Left ventricle myocardium inferior (tissue), 1 donor: ENCODE data around the gene SLC6A9. TPM values are rescaled to one million over a fixed set of nuclear protein-coding genes. Genes with fewer than 3 reads are reported as not detected.

Experiments
- DNase-seq: peaks from one replicate; pipeline ENCODE4 v3.0.0-alpha.2; 2020
- H3K27ac ChIP-seq: fragments of 200-600 bp; replicated peaks from 2 replicates; pipeline ENCODE4 v1.8.0; 2021
- H3K27me3 ChIP-seq: fragments of 200-600 bp; 2 replicates; pipeline ENCODE4 v1.8.0; 2021; ENCODE audit warnings: low read depth
- H3K36me3 ChIP-seq: fragments of 200-600 bp; 2 replicates; pipeline ENCODE4 v1.8.0; 2021
- H3K4me1 ChIP-seq: fragments of 200-600 bp; 2 replicates; pipeline ENCODE4 v1.8.0; 2021
- H3K4me3 ChIP-seq: fragments of 200-600 bp; 2 replicates; pipeline ENCODE4 v1.8.0; 2021; ENCODE audit warnings: mild to moderate bottlenecking, moderate library complexity
- H3K9me3 ChIP-seq: fragments of 200-600 bp; replicated peaks from 2 replicates; pipeline ENCODE4 v1.8.0; 2021
- intact Hi-C: fragments of 100-400 bp; cut with micrococcal nuclease; formaldehyde crosslinking; loops from one replicate; pipeline ENCODE4 v1.11.0; 2022
- total RNA-seq: library from RNA; stranded (reverse); fragmentation: NEBNext Ultra II Directional; extraction: Animal tissue kit (Norgen Biotek cat#: 25700); gene quantifications from one replicate; pipeline ENCODE4 v1.2.1, GENCODE V29; 2021
- TF ChIP-seq, protein P1 (sequence below): fragments of 200-600 bp; IDR thresholded peaks from 2 replicates; pipeline ENCODE4 v1.8.0; 2021; ENCODE audit warnings: antibody characterized with exemption, mild to moderate bottlenecking, borderline replicate concordance
- donor health status: DM: no; HTN: yes; CAD: no; lungs with severe emphysema.

SLC6A9 gene
- total RNA-seq, 1 donor from 2014 or later: 1.2 TPM

DNA sequence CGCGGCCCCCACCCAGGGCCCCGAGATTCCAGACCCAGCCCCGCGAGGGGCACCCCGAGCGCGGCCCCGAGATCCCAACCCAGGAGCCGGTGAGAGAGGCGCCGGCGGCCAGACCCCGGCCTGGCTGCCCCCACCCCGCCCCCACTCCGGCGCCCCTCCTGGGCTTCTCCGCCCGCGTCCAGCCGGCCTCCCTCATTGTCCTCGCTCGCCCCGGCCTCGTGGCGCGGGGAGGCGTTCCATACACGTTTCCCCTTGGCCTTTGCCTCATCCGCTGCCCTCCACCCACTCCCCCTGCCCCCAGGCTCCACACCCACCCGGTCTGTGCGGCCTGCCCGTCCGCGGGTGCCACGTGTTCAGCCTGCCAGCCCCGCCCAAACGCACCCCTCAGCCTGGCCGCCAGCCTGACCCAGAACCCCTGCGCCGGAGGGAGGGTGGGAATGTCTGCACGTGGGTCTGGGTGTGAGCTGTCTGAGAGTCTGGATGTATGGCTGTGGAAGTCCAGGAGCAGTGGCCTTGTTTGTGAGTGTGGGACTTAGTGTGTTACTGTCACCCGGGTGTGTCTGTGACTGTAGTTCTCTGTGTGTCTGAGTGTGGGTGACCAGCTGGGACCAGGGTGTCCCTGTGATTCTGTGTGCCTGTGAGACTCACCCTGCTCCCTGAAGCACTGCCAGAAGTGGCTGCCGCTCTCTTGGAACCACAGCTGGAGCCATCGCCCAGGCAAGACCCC lies 51.6 kb downstream of the SLC6A9 start:
- intact Hi-C loops: no loop called here
- Histone ChIP-seq H3K4me3 (peak overlapping the region; percentile 87), H3K36me3 (peaks cover 27% of the 10 kb centered on the region), H3K27me3 (no peaks in the 10 kb centered on the region), H3K4me1 (peaks cover 52% of the 10 kb centered on the region), H3K27ac (peak overlapping the region; percentile 73), H3K9me3 (no peaks in the 10 kb centered on the region)
- TF ChIP-seq, protein P1, sequence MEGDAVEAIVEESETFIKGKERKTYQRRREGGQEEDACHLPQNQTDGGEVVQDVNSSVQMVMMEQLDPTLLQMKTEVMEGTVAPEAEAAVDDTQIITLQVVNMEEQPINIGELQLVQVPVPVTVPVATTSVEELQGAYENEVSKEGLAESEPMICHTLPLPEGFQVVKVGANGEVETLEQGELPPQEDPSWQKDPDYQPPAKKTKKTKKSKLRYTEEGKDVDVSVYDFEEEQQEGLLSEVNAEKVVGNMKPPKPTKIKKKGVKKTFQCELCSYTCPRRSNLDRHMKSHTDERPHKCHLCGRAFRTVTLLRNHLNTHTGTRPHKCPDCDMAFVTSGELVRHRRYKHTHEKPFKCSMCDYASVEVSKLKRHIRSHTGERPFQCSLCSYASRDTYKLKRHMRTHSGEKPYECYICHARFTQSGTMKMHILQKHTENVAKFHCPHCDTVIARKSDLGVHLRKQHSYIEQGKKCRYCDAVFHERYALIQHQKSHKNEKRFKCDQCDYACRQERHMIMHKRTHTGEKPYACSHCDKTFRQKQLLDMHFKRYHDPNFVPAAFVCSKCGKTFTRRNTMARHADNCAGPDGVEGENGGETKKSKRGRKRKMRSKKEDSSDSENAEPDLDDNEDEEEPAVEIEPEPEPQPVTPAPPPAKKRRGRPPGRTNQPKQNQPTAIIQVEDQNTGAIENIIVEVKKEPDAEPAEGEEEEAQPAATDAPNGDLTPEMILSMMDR: no peak
- DNase-seq: peak; percentile 53

GRCh38 chr1:43979261-43979527 lies 52.1 kb downstream of the SLC6A9 start:
- intact Hi-C loops: no loop called here
- peak overlapping the region; percentile 73 for H3K27ac ChIP-seq

DNA sequence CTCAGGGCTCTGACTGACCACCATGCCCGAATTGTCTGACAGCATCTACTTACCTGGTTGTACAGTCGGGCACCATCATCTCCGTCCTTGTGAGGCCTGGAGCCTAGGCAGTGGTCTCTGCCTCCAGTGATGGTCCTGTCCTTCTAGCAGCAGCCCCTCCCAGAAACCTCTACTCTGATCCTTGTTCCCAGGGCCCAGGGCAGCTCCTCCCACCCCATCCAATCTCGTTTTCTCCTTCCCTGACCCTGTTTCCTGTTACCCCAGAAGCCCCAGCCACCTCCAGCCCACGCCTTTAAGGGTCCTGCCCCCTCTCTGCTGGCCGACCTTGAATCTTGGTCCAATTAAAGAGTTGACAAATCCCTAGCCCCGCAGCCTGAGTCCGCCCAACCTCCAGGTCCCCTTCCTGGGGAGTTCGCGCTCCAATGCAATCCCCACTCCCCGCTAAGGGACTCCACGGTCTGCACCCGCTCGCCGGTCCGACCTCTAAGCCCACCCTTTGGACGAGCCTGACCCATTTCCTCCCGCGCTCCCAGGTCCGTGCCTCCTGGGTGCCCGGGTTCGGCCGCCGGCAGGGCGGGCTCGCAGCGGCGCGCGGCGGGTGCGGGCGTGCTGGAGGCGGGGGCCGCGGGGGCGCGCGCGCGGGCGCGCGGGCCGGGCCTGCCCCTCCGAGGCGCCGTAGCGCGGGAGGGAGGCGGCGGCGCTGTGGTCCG lies 52.6 kb downstream of the SLC6A9 start, which contains the start of gene B4GALT2:
B4GALT2 (plus strand) TSS at position 660 of the 710 bp plus-strand sequence. CDS start 1,951 bp downstream, outside the sequence.
- peak within 1 kb of the TSS; percentile 73 for H3K27ac ChIP-seq
- intact Hi-C loops: no loop called here

More at GRCh38 chr1:43979261-43979527, 52.1 kb downstream of the SLC6A9 start:
- Histone ChIP-seq H3K4me1 (peaks cover 56% of the 10 kb centered on the region), H3K9me3 (no peaks in the 10 kb centered on the region), H3K27me3 (no peaks in the 10 kb centered on the region), H3K36me3 (peaks cover 27% of the 10 kb centered on the region), H3K4me3 (peak overlapping the region; percentile 87)
- TF ChIP-seq, protein P1: no peak
- no peak for DNase-seq

GRCh38 chr1:43978264-43978550 lies 53.1 kb downstream of the SLC6A9 start:
- peak overlapping the region; percentile 73 for H3K27ac ChIP-seq
- no peaks in the 10 kb centered on the region for H3K9me3 ChIP-seq
- TF ChIP-seq, protein P1: no peak
- intact Hi-C loops: no loop called here
- no peak for DNase-seq
- peaks cover 63% of the 10 kb centered on the region for H3K4me1 ChIP-seq
- H3K36me3 ChIP-seq: peaks cover 29% of the 10 kb centered on the region
- H3K27me3 ChIP-seq: no peaks in the 10 kb centered on the region
- H3K4me3 ChIP-seq: peak overlapping the region; percentile 87

More for the DNA sequence above, 52.6 kb downstream of the SLC6A9 start, which contains the start of gene B4GALT2:
- no peaks in the 10 kb centered on the region for H3K9me3 ChIP-seq
- TF ChIP-seq, protein P1: no peak
- peak within 1 kb of the TSS; percentile 87 for H3K4me3 ChIP-seq
- peaks cover 27% of the 10 kb centered on the region for H3K36me3 ChIP-seq
- H3K27me3 ChIP-seq: no peaks in the 10 kb centered on the region
- H3K4me1 ChIP-seq: peaks cover 61% of the 10 kb centered on the region
- peak; percentile 55 for DNase-seq

- no peaks in the 10 kb centered on the region for H3K9me3 ChIP-seq
- H3K27ac ChIP-seq: no peak overlapping the region
- peaks cover 35% of the 10 kb centered on the region for H3K36me3 ChIP-seq
- DNase-seq: no peak
- no peaks in the 10 kb centered on the region for H3K27me3 ChIP-seq
- TF ChIP-seq, protein P1: no peak
- intact Hi-C loops: no loop called here
- H3K4me3 ChIP-seq: peak overlapping the region; percentile 93
- peaks cover 63% of the 10 kb centered on the region for H3K4me1 ChIP-seq
Measured at GRCh38 chr1:43977376-43978263, 53.6 kb downstream of the SLC6A9 start.
